Activated CD4-positive, CD25-positive, alpha-beta regulatory T cell treated with anti-CD3 and anti-CD28 coated beads, Interleukin-2, amount 50 U/mL, for 24 hours (primary cell): ENCODE data around the gene ENDOD1.
"Not testable (repeated sequence)": the region's sequence is repeated elsewhere in the genome, so short reads cannot be mapped to it uniquely, and the experiment has no call there.

Experiments used
- ATAC-seq, 2 donors: fragments of 150-1000 bp; cut with Tn5 transposase; one replicate each; pipeline ENCODE4 v1.10.0; 2021; ENCODE audit warnings: mild to moderate bottlenecking in 1 of 2, moderate library complexity in 1 of 2

ENDOD1 gene

GRCh38 chr11:95104121-95104830, 14.6 kb downstream of the ENDOD1 start:
- ATAC-seq, result no peak

- ATAC-seq, result no peak
Measured at GRCh38 chr11:95104856-95105255, 15.2 kb downstream of the ENDOD1 start.

GRCh38 chr11:95108159-95108611, 18.5 kb downstream of the ENDOD1 start:
- ATAC-seq, result no peak

GRCh38 chr11:95108671-95109551, 19.3 kb downstream of the ENDOD1 start:
- no peak for ATAC-seq

- not testable (repeated sequence) for ATAC-seq
Measured at GRCh38 chr11:95111471-95111870, 21.8 kb downstream of the ENDOD1 start.

GRCh38 chr11:95111923-95112540, 22.4 kb downstream of the ENDOD1 start:
- no peak for ATAC-seq

- ATAC-seq, result no peak
Measured at GRCh38 chr11:95115597-95115996, 26.0 kb downstream of the ENDOD1 start.

GRCh38 chr11:95119361-95120060, 29.9 kb downstream of the ENDOD1 start:
- no peak for ATAC-seq

GRCh38 chr11:95121698-95122097, 32.1 kb downstream of the ENDOD1 start:
- no peak for ATAC-seq

GRCh38 chr11:95123556-95123955, 33.9 kb downstream of the ENDOD1 start:
- ATAC-seq, result no peak

- ATAC-seq, result no peak
Measured at GRCh38 chr11:95128602-95129001, 39.0 kb downstream of the ENDOD1 start.

- ATAC-seq, result no peak
Measured at GRCh38 chr11:95132956-95133355, 43.3 kb downstream of the ENDOD1 start.

GRCh38 chr11:95134491-95134890, 44.8 kb downstream of the ENDOD1 start:
- no peak for ATAC-seq

- ATAC-seq, result no peak
Measured at GRCh38 chr11:95135155-95135554, 45.5 kb downstream of the ENDOD1 start.

GRCh38 chr11:95135880-95136279, 46.2 kb downstream of the ENDOD1 start:
- ATAC-seq, result no peak

GRCh38 chr11:95136747-95137146, 47.1 kb downstream of the ENDOD1 start:
- not testable (repeated sequence) for ATAC-seq

- ATAC-seq, result no peak
Measured at GRCh38 chr11:95137299-95137698, 47.7 kb downstream of the ENDOD1 start.

GRCh38 chr11:95138448-95138847, 48.8 kb downstream of the ENDOD1 start:
- ATAC-seq, result peak; percentile 48 to 66

GRCh38 chr11:95140397-95141033, 50.9 kb downstream of the ENDOD1 start:
- ATAC-seq, result no peak

- no peak for ATAC-seq
Measured at GRCh38 chr11:95142431-95142830, 52.8 kb downstream of the ENDOD1 start.

- ATAC-seq, result no peak
Measured at GRCh38 chr11:95143106-95143681, 53.5 kb downstream of the ENDOD1 start.
